ENCODE measurements around the gene COLGALT1.

GRCh38 chr19:17562561-17562960, 7.1 kb downstream of the COLGALT1 start:
- TF ChIP-seq CTCF (IDR thresholded peaks at IDR 0.05; ENCODE audit: low read depth, low read length, missing input control) (no peak), RAD21 (IDR thresholded peaks at IDR 0.05) (no peak), FOXA1 (IDR thresholded peaks at IDR 0.05) (no peak)
